Stimulated activated CD4-positive, alpha-beta T cell treated with anti-CD3 and anti-CD28 coated beads, Interleukin-2, amount 100 ng/mL, for 4 hours (primary cell): ENCODE results near the gene SHB.

Experiments
- DNase-seq: peaks from one replicate; pipeline ENCODE4 v3.0.0-alpha.2; 2020; ENCODE audit warnings: low read depth

Gene SHB

DNA sequence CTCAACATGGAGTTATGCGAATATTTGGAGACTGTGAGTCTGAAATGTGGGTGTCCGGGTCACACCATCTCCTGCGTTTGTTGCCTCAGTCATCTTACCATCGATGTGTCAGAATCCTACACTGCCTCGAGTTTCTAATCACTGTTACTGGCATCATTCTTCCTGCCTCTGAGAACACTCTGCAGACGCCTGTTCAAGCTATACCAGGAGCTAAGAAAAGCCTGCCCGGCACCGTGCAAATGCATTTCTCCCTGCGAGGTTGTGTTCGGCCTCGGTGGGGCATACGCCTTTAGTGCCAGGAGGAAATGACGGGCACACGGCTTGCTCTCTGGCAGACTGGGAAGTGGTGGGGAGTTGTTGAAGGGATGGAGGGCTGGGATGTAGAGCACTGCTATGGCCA lies 133.9 kb downstream of the SHB start:
- no peak for DNase-seq

DNA sequence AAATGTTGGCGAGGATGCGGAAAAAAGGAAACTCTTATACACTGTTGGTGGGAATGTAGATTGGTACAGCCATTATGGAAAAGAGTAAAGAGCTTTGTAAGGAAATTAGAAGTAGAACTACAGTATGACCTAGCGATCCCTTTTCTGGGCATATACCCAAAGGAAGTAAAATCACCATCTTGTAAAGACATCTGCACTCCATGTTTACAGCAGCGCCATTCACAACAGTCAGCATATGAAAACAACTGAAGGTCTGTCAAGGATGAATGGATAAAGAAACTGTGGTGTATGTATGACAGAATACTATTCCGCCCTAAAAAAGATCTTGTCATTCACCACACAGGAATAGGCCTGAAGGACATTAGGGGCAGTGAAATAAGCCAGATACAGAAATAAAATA lies 137.4 kb downstream of the SHB start:
- DNase-seq: no peak

DNA sequence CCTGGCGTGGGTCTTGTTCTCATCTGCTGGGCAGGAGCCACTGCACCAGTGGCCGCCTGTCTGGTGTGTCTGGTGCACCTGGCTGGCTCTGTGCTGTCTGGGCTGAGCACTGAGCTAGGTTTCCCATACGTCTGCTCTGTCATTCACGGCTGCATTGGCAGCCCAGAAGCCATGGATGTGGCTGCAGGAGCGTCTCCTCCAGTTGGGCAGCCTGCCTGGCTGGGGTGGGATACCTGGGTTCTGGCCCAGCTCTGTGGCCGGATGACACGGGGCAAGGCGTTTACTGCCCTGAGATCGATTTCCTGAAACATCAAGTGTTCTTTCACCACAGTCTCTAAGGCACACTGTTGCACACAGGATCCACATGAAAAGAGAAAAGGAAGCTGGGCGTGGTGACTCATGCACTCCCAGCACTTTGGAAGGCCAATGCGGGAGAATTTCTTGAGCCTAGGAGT lies 139.6 kb downstream of the SHB start:
- no peak for DNase-seq

DNA sequence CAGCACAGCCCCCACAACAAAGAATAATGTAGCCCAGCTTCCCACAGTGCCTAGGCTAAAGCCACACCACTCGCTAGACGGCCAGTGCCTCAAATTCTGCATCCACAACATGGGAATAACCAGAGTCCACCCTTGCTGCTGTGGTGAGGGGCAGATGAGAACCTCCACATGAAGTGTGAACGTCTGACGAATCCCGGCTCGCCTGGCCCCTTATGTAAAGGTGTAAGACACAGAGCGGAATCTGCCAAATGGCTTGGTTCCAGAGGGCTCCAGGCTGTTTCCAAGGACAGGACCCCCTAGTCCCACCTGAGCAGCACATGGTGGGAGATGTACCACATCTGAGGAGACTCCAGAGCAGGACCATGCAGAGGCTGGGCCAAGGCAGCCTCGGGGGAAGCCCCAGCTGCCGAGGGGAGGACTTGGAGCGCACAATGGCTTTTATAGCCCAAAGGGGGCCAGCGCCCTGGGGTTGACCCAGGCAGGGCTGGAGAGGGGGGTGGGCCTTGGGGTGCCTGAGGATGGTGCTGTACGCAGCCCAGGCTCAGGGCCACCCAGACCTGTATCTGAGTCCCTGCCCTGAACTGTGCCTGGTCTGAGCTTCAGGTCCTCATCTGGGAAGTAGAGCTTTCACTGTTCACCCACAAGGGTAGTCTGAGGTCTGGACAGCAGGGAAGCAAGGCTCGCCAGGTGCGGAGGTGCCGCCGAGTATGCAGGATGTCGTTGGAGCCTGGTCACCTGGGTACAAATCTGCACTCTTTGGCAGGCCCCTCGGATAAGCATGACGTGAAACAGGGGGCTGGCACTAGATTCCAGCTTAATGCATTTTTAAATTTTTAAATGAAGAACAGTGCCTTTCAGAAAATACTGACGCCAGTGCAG lies 140.2 kb downstream of the SHB start:
- DNase-seq: no peak

DNA sequence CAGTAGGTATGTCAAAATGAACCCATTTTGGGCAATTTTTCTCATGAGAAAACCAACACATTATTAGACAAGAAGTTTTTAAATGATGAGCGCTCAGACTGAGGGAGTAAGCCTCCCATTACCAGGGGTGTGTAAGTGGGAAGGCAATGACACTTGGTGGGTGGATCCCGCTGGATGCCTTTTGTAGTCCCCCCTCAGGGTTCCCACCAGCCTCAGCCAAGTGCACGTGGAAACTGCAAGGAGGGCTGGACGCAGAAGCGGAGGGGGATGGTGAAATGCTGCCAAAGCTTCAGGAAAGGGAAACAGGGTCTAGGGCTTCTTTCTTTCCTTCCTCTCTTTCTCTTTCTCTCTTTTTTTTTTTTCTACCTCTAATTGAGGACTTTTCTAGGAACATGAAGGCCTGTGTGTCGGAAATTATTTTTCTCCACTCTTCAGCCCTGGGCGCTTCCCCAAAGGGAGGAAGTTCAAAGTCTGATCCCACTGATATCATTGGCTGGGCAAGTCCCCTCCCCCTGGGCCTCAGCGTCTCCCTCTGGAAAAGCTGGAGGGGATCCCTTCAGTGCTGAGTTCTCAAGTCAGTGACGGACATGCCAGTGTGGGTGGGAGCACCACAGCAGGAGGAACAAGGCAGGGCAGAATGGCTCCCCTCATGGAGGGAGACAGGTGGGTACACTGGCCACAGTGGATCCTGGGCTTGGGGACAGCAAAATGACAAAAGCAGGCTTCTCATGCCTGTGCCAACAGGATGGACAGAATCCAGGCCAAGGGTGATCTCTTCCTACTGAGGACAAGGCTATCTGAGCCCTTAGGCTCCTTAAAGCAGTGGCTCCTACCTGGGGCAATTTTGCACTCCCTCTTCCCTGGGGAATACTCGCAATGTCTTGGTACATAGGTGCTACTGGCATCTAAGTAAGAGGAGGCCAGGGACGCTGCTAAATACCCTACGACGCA lies 141.2 kb downstream of the SHB start:
- DNase-seq: no peak

DNA sequence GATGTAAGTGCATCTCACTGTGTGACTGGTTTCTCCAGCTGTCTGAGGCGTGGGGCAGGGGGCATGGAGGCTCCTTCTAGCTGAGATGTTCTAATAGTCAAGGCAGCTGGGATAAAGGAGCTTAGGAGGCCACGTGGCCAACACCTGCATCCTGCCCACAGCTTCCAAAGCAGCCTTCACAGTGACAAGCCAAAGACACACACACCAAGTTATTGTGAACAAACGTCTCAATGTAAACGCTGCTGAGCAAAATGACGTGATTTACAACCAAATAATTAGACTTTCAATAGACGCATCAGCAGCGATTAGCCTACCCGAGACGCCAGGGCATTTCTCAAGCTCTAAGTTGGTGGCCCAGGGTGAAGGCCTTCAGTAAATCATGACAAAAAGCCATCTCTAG lies 141.9 kb downstream of the SHB start:
- no peak for DNase-seq

DNA sequence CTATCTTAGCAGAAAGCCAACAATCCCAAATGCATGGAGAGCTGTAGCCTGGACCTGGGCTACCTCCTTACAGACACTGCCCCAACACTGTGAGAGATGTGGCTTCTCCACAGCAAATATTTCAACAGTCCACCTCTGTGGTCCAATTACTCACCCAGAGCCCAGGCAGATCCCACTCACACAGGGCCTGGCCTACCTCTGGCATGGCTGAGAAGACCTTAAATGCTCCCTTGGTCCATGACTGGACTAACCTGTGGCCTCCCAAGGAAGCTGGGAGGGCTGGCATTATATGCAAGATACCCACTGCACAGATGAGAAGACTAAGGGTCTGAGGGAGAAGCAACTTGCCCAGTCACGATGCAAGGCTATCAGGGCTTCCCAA lies 142.3 kb downstream of the SHB start:
- DNase-seq: no peak

DNA sequence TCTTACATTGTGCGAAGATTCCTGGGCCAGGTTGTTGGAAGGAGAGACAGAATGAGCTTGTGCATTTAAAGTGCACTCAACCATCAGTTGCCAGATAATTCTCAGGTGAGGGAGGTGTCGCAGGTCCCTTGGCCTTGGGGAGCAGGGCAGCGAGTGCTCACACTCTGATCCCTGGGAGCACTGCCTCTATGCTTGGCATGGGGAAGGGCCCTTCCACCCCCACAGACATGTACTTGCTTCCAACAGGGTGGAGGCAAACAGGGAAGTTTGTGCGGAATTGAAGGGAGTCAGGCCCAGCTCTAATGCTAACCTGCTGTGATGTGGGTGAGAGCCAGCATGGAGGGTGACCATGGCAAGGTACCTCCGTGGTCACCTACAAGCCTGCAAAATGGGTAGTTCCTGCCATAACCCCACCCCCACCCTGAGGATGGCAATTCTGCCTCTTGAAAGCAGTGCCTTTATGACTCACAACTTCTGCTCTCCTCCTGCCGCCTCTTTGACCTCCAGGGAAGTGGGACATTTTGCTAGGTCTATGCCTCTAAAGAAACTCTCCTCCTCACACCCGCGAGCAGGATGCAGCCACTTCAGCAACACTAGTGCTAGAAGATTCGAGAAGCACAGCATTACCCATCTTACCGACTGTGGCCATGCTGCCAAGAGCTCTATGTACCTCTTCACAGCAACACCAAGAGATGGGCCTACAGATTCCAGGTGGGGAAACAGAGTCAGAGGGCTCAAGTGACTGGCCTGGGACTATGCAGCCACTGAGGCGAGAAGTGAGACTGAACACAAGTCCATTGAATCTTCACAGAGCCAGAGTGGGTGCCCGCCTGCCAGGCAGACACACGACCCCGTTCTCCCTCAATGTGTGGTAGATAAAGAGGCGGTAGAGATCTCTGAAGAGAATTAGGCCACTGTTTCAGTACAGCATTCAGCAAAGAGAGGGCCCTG lies 143.0 kb downstream of the SHB start:
- DNase-seq: no peak

DNA sequence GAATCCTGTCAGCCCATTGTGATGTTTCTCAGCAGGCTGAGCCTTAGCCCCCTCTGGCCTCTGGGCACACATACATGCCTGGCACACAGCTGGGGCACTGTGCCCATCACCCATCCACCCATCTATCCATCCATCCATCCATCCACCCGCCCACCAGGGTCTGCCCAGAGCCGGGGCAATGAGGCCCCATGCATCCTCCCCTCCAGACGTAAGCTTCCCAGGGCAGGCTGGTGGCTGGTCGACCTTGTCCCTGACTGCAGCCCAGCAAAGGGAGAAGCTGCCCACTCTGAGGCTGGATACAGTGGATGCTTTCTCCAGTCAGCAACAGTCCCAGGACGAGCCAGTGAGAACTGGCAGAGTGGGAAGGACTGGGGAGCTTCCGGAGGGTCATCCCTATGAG lies 144.0 kb downstream of the SHB start:
- no peak for DNase-seq

DNA sequence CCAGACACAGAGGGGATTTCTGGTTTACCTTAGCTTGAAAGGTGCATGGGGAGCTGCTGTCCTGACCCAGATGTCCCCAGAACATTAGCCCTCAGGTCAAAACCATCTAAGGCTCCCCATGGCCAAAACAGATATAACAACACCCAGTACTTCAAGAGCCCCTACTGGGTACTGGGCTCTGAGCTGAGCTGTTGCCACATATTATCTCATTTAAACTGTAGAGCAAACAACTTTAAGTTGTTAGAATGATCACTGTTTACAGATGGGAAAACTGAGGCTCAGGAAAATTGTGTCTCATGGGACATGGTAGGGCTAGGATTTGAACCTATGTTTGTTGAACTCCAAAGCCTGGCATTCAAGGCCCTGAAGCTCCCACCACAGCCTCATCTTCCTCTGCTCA lies 144.5 kb downstream of the SHB start:
- DNase-seq: no peak

DNA sequence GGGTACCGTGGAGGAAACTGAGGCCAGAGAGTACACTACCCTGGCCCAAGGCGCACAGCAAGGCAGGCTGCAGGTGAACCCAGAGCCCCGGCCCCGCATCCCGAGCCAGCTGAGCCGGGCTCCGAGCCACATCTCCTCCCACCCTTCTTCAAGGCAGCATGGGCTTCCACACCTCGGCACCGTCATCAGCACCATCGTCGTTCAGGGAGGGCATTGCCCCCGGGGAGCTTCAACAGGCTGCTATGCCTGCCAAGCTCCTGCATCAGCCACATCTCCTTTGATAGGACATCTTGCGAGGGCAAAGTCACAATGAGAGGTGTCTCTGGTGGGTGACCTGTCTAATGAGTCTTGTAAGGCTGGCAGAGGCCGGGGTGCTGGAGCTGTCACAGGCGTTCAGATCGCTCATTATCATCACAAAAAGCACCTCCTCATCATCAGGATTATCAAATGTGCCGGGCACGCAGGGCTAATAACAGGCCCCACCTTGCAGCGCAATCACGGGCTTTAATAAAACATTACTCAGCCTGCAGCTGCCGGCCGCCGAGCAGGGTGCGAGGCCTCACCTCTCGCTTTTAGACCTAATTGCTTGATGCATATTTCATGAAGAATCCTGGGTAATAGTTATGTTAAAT lies 145.1 kb downstream of the SHB start:
- no peak for DNase-seq

DNA sequence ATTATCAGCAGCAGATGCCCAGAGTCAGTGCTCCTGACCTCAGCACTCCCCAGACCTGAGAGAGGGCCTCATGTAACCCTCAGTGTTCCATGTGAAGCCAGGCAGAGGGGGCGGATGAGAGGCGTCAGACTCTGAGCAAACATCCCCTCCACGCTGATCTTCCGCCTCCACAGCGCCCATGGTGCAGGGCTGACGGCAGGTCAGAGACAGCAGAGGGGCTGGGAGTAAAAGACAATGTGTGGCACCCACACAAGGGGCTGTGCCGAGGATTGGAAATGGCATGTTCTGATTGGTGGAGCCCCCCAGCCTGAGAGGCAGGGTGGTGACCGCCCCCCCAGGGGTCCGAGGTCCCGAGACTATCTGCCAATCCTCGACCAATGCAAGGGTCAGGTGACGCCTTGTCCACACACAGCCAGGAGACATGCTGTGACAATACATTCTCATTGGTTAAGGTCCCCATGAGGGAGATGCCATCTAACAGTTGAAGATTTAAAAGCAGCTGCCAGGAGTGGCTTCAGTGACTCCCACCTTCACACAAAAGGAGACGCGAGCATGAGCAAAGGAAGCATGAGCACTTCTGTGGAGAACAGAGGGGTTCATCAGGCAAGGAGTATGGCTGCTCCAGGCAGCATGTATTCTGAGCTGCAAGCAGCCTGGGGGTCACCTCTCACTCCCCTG lies 145.8 kb downstream of the SHB start:
- no peak for DNase-seq

DNA sequence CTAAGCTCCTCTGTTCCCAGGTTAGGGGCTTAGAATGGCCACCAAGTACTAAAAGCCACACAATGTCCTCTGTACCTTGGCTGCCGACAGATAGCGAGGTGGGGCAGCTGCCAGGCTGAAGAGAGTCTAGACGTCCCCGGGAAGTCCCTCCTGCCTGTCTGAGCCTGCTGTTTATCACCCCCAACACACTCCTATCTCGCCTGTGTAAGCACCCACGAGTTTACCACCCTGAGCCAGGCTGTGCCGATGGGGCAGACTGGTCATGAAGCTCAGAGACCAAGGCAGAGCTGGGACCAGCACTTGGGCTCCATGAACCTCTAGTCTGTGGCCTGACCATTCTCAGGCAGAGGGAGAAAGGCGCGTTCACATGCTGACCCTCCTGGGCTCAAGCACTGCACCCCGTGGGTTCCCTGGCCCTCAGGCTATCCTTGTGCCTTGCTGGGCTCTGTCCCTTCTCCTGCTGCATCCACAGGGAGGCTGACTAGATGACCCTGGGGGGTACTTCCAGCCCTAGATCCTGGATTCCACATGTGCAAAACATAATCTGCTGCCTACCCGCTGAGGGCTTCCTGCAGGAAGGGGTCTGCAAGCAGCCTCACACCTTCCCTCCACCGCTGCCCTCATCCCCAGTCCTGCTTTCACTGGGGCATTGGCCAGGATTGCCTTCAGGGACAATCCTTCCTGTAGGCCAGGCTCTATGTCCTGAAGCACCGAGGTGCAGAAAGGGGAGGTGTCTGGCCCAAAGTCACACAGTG lies 146.5 kb downstream of the SHB start:
- DNase-seq: no peak

DNA sequence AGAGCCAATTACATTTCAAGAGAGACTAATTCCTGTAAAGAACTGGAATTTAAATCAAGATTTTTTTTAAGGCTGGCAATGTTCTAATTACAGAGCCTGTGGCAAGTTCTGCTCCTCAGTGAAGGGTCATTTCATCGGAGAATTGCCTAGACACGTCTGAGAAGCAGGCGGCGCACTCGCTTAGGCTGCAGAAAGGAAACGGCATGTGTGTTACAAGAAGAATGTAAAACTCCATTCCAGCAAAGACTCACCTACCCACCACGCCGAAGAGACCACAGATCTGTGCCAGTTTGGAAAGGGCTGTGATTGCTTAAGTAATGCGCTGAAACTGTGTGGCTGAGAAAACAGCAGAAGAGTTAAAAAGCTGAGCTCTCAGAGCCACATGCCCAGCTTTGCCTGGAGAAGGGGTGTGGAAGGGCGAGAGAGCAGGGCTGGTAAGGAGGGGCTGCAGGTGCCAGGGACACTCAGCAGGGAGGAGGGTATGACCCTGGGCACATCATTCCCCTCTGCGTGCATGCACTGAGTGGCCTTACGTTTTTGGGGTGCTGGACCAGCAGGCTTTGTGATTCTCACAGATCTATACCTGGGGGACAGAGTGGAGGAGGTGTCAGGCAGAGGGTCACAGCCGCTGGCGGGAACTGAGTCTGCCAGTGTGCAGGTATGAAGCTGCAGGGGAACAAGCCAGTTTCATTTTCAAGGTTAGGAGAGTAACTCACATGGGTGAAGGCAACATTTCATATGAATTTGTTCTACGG lies 147.3 kb downstream of the SHB start:
- DNase-seq: no peak

DNA sequence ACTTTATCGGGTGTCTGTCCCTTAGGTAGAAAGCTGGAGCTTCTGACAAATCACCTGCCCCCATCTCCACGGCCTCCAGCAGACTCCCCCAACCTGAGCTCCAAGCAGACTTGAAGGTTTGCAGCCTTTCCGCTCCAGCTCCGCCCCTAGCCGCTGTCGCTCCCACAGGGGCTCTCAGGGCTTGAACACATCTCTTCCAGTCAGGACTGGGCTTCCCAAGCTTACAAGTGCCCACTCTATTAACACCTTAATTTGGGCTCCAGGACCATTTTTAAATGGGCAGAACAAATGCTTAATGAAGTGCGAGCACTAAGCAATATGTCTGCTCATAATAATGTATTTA lies 147.9 kb downstream of the SHB start:
- DNase-seq: no peak

DNA sequence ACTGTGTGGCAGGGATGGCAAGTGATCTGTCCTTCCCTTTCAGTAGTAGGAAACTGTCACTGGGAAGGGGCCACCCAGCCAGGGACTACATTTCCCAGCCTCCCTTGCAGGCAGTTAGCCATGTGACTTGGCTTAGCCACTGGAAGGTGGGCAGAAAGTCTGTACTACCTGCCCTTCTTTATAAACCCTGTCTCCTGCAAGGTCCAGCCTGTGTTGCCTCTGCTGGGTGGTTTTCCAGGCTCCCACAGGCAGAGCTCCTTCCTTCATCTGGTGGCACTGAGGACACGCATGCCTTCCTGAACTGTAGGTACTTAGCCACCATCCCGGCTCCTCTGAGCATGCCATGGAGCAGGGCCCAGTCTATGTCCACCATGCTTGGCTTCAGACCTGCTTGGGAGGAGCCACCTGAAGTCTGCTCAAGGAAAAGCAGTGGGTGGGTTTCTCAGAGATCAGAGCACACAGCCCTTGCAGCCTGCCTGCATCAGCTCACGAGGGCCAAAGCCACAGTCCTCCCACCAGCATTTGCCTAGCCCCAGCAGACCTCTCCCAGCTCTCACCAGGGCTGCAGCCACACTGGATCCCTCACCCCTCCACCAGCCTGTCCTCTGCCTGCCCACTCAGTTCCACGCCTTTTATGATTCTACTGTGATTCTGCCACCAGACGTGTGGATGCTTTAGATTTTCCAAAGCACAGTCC lies 148.4 kb downstream of the SHB start:
- DNase-seq: no peak

DNA sequence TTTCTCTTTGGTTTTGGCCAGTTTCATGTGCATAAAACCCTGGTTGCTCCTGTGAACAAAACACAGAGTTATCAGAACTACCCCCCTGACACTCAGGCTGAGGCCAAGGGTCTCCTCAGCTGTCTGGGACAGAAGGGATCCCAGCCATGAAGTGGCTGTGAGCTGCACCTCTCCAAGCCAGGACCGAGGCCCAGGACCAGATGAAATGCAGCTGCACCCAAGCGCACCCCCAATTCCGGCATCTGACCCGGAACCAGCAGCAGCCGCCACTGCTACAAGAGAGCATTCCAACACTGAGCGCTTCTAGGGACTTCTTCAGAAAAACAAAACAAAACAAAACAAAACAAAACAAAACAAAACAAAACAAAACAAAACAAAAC lies 149.1 kb downstream of the SHB start:
- DNase-seq: no peak

DNA sequence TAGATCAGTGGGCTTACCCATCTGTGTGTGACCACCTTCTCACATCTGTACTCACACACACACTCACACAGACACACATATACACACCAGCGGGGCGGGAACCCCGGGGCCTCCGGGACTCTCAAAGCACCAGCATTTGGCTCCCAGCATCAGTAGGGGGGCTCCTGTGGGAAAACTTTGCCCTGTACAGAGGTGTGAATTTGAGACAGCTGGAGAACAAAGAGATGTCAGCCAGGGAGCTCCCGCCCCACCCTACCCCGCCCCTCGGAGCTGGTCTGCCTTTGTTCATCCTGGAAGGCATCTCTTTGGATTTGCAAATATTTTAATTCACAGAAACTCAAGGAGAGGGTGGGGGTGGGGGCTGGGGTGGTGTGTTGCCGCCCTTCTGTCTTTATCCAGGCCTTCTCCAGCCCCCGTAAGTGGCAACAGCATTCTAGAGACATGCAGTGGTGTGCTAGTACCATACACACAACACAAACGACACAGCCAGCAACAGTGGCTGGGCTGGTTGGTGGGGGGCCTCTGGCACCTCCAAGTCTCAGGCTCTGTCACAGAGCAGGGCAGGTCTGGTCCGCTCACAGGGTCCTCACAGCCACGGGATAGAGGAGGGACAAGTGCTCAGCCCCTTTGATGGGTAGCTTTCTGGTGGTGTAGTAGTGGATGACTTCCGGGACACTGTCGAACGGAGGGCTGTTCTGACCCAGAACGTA lies 149.6 kb downstream of the SHB start:
- DNase-seq: no peak
